K562 (cell line): ENCODE results near the gene WNT8A. TPM values are rescaled to one million over a fixed set of nuclear protein-coding genes. Genes with fewer than 3 reads are reported as not detected.

Source experiments
- ATAC-seq: fragments of 200-7000 bp; cut with Tn5 transposase; 3 replicates; pipeline ENCODE4 v1.9.1; 2020; ENCODE audit warnings: moderate library complexity
- BruUV-seq: library from RNA; stranded (reverse); fragments of 400-500 nt; replicated peaks from 2 replicates; lab custom pipeline; 2021; lab: Mats Ljungman, UMichigan
- CTCF ChIA-PET: fragments of 300-600 bp; formaldehyde crosslinking; extraction: SDS; loops from one replicate; lab custom pipeline; 2021; ENCODE audit warnings: low intra/inter-chr PET ratio; lab: Yijun Ruan, JAX
- POLR2A ChIA-PET: fragments of 300-600, 350-650 bp; sonication (Branson Sonifier 250); formaldehyde crosslinking; extraction: SDS; loops from one replicate; lab custom pipeline; 2021; ENCODE audit warnings: antibody characterized with exemption, inconsistent platforms; lab: Yijun Ruan, JAX
- DNase-seq, 4 experiments: peaks; one replicate each; pipeline versions ENCODE4 v3.0.0 to v3.0.0-alpha.2; 2011 to 2018; ENCODE audit warnings: low spot score in 3 of 4, mixed read lengths in 3 of 4; ENCODE audit errors: extremely low read depth in 1 of 4
- FAIRE-seq: peaks from 2 replicates; lab custom pipeline; 2011; peaks lifted over from hg19 to GRCh38; lab: Jason Lieb, UNC
- H2AFZ ChIP-seq: 2 replicates; pipeline ENCODE4 v1.6.0; 2011; ENCODE audit warnings: low read depth, low read length, control low read depth, inconsistent platforms
- H3K27ac ChIP-seq: fragments of 200-600 bp; 3 replicates; pipeline ENCODE4 v1.8.0; 2011; ENCODE audit warnings: low read depth, mild to moderate bottlenecking, control low read depth, inconsistent platforms, low read length, moderate library complexity, mixed read lengths; ENCODE audit errors: extremely low read depth
- H3K27me3 ChIP-seq, 2 experiments: fragments of 300-600 bp in 1 of 2; 2 replicates in 1 of 2; 3 replicates in 1 of 2; pipeline versions ENCODE4 v1.6.0 to v1.8.0; 2011; ENCODE audit warnings: inconsistent platforms in 2 of 2, low read length in 2 of 2, mild to moderate bottlenecking in 1 of 2, mixed read lengths in 1 of 2, moderate library complexity in 1 of 2; ENCODE audit not compliant: control insufficient read depth in 2 of 2, insufficient read depth in 2 of 2
- H3K36me3 ChIP-seq: fragments of 300-600 bp; 3 replicates; pipeline ENCODE4 v1.8.0; 2011; ENCODE audit warnings: mild to moderate bottlenecking, low read length, inconsistent platforms; ENCODE audit not compliant: control insufficient read depth, insufficient read depth
- H3K4me1 ChIP-seq, 2 experiments: fragments of 200-600 bp in 1 of 2; replicated peaks in 1 of 2; 2 replicates in 1 of 2; 3 replicates in 1 of 2; pipeline versions ENCODE4 v1.5.1 to v1.8.0; 2011; ENCODE audit warnings: inconsistent platforms in 2 of 2, low read length in 2 of 2, mild to moderate bottlenecking in 1 of 2, mixed read lengths in 1 of 2, moderate library complexity in 1 of 2; ENCODE audit not compliant: control insufficient read depth in 2 of 2, insufficient read depth in 2 of 2
- H3K4me2 ChIP-seq: 2 replicates; pipeline ENCODE4 v1.6.1; 2011; ENCODE audit warnings: low read length, control low read depth, inconsistent platforms, mixed read lengths; ENCODE audit not compliant: insufficient read depth
- H3K4me3 ChIP-seq: fragments of 200-600 bp; sonication (generic), shearing (Covaris generic); 2 replicates; pipeline ENCODE4 v1.5.1; 2016; ENCODE audit warnings: control low read depth, inconsistent platforms
- H3K79me2 ChIP-seq: fragments of 200-600 bp; 3 replicates; pipeline ENCODE4 v1.8.0; 2011; ENCODE audit warnings: low read length, inconsistent platforms; ENCODE audit not compliant: control insufficient read depth, insufficient read depth
- H3K9ac ChIP-seq, 2 experiments: 2 replicates each; pipeline versions ENCODE4 v1.6.0 to v1.6.1; 2011; ENCODE audit warnings: low read depth in 2 of 2, low read length in 2 of 2, control low read depth in 1 of 2, inconsistent platforms in 1 of 2, mild to moderate bottlenecking in 1 of 2, mixed read lengths in 1 of 2; ENCODE audit not compliant: insufficient read depth in 1 of 2
- H3K9me1 ChIP-seq: one replicate; pipeline ENCODE4 v1.6.0; 2011; ENCODE audit warnings: inconsistent platforms, mild to moderate bottlenecking, low read length, moderate library complexity; ENCODE audit not compliant: control insufficient read depth, insufficient read depth
- H3K9me3 ChIP-seq: replicated peaks from 2 replicates; pipeline ENCODE4 v1.5.1; 2011; ENCODE audit warnings: low read depth, low read length, inconsistent platforms; ENCODE audit not compliant: control insufficient read depth, insufficient read depth
- H4K20me1 ChIP-seq: replicated peaks from 2 replicates; pipeline ENCODE4 v1.6.1; 2011; ENCODE audit warnings: low read length, inconsistent platforms, mixed read lengths; ENCODE audit not compliant: control insufficient read depth, insufficient read depth
- MECOM ChIP-seq: fragments of 250-450 bp; sonication (Bioruptor Pico); IDR thresholded peaks from 2 replicates; pipeline ENCODE4 v1.8.0; 2022; ENCODE audit warnings: inconsistent platforms
- NR2C2 ChIP-seq, 2 experiments: fragments of 200-800 bp in 1 of 2; sonication (Bioruptor generic) in 1 of 2; sonication (generic) in 1 of 2; formaldehyde crosslinking in 1 of 2; IDR thresholded peaks; 2 replicates each; pipeline versions ENCODE4 v1.6.1 to v1.8.0; 2016 to 2022; ENCODE audit warnings: mild to moderate bottlenecking in 1 of 2, missing compliant biosample characterization in 1 of 2, missing genetic modification characterization in 1 of 2, missing genetic modification reagents in 1 of 2
- SPI1 ChIP-seq: IDR thresholded peaks from 2 replicates; pipeline ENCODE4 v1.6.1; 2011; ENCODE audit warnings: low read depth, low read length, control low read depth, borderline replicate concordance
- WGBS: fragments of 100-300 bp; shearing (Covaris generic); methylation state at CpG from one replicate; pipeline ENCODE4 v1.1.6; 2016; ENCODE audit warnings: low coverage, mixed read lengths; ENCODE audit not compliant: insufficient coverage; ENCODE audit errors: missing lambda C conversion rate; 5-methylcytosine and 5-hydroxymethylcytosine counted together
- in situ Hi-C: fragments of 300-500 bp; cut with MboI; formaldehyde crosslinking; loops from 4 replicates; pipeline ENCODE4 v1.15.0; 2018; ENCODE audit warnings: inconsistent platforms, mixed read lengths
- intact Hi-C: fragments of 100-400 bp; cut with micrococcal nuclease; formaldehyde crosslinking; loops from 2 replicates; pipeline ENCODE4 v1.14.2; 2022
- polyA plus RNA-seq, 8 experiments: library from polyadenylated mRNA; depleted of rRNA in 4 of 8; stranded (reverse) in 5 of 8; unstranded in 3 of 8; fragments of >200 nt; fragmentation: Nextera tagmentation in 2 of 8; fragmentation: Illumina TruSeq in 1 of 8; extraction: Ambion mirVana in 2 of 8; extraction: Trizol in 1 of 8; gene quantifications; 2 replicates each; pipeline versions ENCODE4 v1.2.1 to v1.2.3, GENCODE V29; 2011 to 2014; ENCODE audit warnings: inconsistent platforms in 1 of 8, missing spikeins in 1 of 8
- total RNA-seq, 7 experiments: library from RNA; depleted of rRNA in 6 of 7; stranded (reverse); fragments of >200 nt in 6 of 7; fragmentation: Illumina TruSeq in 2 of 7; extraction: Trizol in 2 of 7; gene quantifications; 2 replicates each; pipeline versions ENCODE4 v1.2.1 to v1.2.3, GENCODE V29; 2011 to 2021; ENCODE audit warnings: low replicate concordance in 1 of 7
- TF ChIP-seq, protein P1 (sequence below): sonication (generic); formaldehyde crosslinking; IDR thresholded peaks from 2 replicates; pipeline ENCODE4 v1.9.0; 2022; ENCODE audit warnings: mild to moderate bottlenecking, missing genetic modification reagents

Gene WNT8A
- total and polyA plus RNA-seq, 9 of the 15 experiments (the other 6 are each of a cell fraction or from before 2014, with no cell fraction given), result not detected

DNA sequence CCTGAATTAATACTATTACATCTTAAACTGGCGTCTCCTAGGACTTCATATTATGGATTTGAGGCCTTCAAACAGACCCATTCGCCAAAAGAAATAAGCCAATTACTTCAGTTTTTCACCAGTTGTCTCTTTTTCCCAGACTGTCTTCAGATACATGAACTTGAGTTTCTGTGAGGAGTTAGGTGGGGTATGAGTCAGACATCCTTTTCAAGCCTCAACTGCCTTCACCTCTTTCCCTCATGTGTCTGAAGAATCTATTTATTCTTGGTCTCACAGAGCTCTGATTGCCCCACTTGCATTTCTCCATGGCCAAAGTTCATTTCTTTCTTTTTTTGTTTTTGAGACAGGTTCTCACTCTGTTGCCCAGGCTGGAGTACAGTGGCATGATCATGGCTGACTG is 12.5 kb downstream of the WNT8A start:
- intact Hi-C loops (no loop called here), in situ Hi-C loops (no loop called here)
- Histone ChIP-seq H3K79me2 (no peaks in the 10 kb centered on the region), H3K4me2 (no peak overlapping the region), H2AFZ (no peak overlapping the region), H3K27me3 (peaks cover 22 to 43% of the 10 kb centered on the region in 2 experiments), H3K9ac (no peak overlapping the region), H3K27ac (no peak overlapping the region), H3K9me3 (no peaks in the 10 kb centered on the region), H3K9me1 (no peaks in the 10 kb centered on the region), H3K4me1 (no peaks in the 10 kb centered on the region), H3K36me3 (no peaks in the 10 kb centered on the region), H4K20me1 (no peaks in the 10 kb centered on the region; the same call in 1 of the 2 replicates), H3K4me3 (no peak overlapping the region)
- no peak for DNase-seq
- TF ChIP-seq, protein P1, sequence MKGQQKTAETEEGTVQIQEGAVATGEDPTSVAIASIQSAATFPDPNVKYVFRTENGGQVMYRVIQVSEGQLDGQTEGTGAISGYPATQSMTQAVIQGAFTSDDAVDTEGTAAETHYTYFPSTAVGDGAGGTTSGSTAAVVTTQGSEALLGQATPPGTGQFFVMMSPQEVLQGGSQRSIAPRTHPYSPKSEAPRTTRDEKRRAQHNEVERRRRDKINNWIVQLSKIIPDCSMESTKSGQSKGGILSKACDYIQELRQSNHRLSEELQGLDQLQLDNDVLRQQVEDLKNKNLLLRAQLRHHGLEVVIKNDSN, result no peak
- TF ChIP-seq NR2C2 (CRISPR knock-in tag; IDR thresholded peaks at IDR 0.05), result no peak
- no peak for TF ChIP-seq NR2C2 (tag; IDR thresholded peaks at IDR 0.05)
- TF ChIP-seq MECOM (CRISPR knock-in tag), result no peak
- no peak for TF ChIP-seq SPI1
- BruUV-seq, result no TSS peak
- ChIA-PET CTCF (no interaction called here), POLR2A (interaction anchor here (1.3 kb wide), 1 partner anchor 9 kb away, joined by 3 read pairs; no protein-coding TSS in a partner anchor)
- ATAC-seq, result no peak
- WGBS, result 6% methylated on average over 2 of the region's 2 CpGs
- no peak for FAIRE-seq
